ENCODE data around the gene TMSB15B. TPM values are rescaled to one million over a fixed set of nuclear protein-coding genes. Genes with fewer than 3 reads are reported as not detected.
A peak's percentile ranks its signal among the peaks of the same experiment; 100 is the strongest.
"Not testable (repeated sequence)": the region's sequence is repeated elsewhere in the genome, so short reads cannot be mapped to it uniquely, and the experiment has no call there.

TMSB15B gene
- 9.2 and 16.2 TPM in 2 replicates for total RNA-seq

- DNase-seq (ENCODE audit: low read depth); H3K36me3 ChIP-seq (ENCODE audit: control insufficient read depth, insufficient read depth, low read length); H3K4me3 ChIP-seq (ENCODE audit: low read depth, low read length); H3K27me3 ChIP-seq (ENCODE audit: control insufficient read depth, insufficient read depth, low read length): not testable (repeated sequence)
These were observed at the start of gene TMSB15B for GRCh38 chrX:103962411-103963278. Gene TMSB15B (plus strand): TSS chrX:103962627.

DNA sequence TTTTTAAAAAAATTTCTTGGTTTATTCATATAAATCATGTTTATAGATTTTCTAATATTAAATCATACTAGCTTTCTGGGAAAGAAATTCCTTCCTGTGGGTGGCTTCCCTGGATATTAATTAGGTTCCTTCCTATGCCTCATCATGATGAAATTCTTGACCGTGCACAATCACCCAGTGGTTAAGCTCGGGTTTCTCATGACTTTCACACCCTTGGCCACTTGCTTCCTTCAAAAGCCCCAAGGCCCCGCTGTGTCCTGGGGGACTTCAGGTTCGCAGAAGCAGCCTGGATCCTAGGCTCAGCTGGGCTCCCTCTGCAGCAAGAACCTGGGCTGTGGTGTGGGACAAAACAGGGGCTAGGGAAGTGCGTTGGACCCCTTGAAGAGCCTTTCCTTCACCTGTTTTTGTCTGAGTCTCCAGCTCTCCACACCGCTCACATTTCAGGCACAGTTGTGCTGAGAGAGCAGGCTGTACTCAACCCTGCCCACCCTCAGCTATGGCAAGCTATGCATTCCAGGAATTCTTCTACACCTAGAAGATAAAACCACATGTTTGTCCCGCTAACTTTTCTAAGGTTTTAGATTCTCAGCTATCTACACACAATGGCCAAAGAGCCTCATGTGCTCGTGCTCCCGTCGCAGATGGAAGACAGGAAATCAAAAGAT is 48.9 kb upstream of the TMSB15B start:
- DNase-seq (ENCODE audit: low read depth), result no peak
- H3K27me3 ChIP-seq (ENCODE audit: control insufficient read depth, insufficient read depth, low read length), result no peaks in the 10 kb centered on the region
- no peak for TF ChIP-seq CTCF (IDR thresholded peaks at IDR 0.05; ENCODE audit: insufficient read depth, low read length, poor library complexity, severe bottlenecking)
- no peak overlapping the region for H3K4me3 ChIP-seq (ENCODE audit: low read depth, low read length)
- H3K36me3 ChIP-seq (ENCODE audit: control insufficient read depth, insufficient read depth, low read length), result no peaks in the 10 kb centered on the region

GRCh38 chrX:103918050-103918449 is 44.4 kb upstream of the TMSB15B start:
- H3K27me3 ChIP-seq (ENCODE audit: control insufficient read depth, insufficient read depth, low read length), result no peaks in the 10 kb centered on the region
- TF ChIP-seq CTCF (IDR thresholded peaks at IDR 0.05; ENCODE audit: insufficient read depth, low read length, poor library complexity, severe bottlenecking), result peak; percentile 70
- DNase-seq (ENCODE audit: low read depth), result no peak
- peak overlapping the region; percentile 39 for H3K4me3 ChIP-seq (ENCODE audit: low read depth, low read length)
- no peaks in the 10 kb centered on the region for H3K36me3 ChIP-seq (ENCODE audit: control insufficient read depth, insufficient read depth, low read length)

DNA sequence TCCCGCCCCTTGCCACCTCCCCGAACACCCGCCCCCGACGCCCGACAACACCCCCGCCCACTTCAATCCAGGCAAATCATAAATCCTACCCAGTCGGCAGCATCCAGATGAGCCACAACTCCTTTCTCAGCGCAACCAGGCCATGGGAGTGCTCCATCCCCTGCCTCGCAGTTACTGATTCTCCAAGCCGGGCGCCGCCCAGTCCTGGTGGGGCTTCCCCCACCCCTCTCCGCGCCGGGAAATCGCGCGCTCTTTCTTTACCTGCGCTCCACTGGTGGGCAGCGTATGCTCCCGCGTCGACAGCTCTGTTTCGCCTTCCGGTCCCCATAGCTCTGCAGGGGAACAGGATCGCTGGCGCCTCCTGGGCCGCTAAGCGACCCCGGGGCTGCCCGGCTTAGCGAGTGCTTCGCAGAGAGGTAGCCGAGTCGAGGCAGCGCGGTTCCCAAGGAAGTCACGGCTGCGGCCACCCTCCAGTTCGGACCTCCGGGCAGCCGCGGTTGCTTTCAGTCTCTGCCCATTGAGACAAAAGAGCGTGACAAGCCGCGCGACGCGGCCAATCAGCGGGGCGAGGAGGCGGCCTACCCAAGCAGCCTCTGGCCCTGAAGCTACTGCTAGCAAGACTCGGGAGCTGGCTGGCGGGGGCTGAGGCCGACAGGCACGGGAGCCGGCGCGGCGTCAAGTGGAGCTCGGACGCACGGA is 43.7 kb upstream of the TMSB15B start:
- peak overlapping the region; percentile 39 for H3K4me3 ChIP-seq (ENCODE audit: low read depth, low read length)
- no peak for TF ChIP-seq CTCF (IDR thresholded peaks at IDR 0.05; ENCODE audit: insufficient read depth, low read length, poor library complexity, severe bottlenecking)
- H3K36me3 ChIP-seq (ENCODE audit: control insufficient read depth, insufficient read depth, low read length), result no peaks in the 10 kb centered on the region
- H3K27me3 ChIP-seq (ENCODE audit: control insufficient read depth, insufficient read depth, low read length), result no peaks in the 10 kb centered on the region
- no peak for DNase-seq (ENCODE audit: low read depth)

DNA sequence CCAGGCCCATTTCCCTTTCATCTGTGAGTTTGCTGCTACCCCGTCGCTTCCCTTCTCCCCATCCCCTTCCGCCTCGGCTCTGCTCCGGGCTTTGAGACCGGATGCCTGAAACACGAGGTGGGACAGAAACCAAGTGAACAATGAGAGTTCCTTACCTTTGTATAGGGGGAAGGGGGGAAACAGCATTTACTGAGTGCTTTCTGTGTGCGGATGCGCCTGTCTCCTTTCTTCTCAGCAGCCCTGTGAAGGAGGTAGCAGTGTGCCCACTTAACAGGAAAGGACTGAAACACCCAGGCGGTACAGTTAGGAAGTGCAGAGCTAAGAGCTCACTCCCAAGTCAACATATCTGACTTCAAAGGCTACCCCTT is 43.2 kb upstream of the TMSB15B start:
- no peak for TF ChIP-seq CTCF (IDR thresholded peaks at IDR 0.05; ENCODE audit: insufficient read depth, low read length, poor library complexity, severe bottlenecking)

GRCh38 chrX:103920515-103920914 is 41.9 kb upstream of the TMSB15B start:
- DNase-seq (ENCODE audit: low read depth); H3K36me3 ChIP-seq (ENCODE audit: control insufficient read depth, insufficient read depth, low read length); H3K4me3 ChIP-seq (ENCODE audit: low read depth, low read length); H3K27me3 ChIP-seq (ENCODE audit: control insufficient read depth, insufficient read depth, low read length): not testable (repeated sequence)

More for the DNA sequence above, 43.2 kb upstream of the TMSB15B start:
- no peak for DNase-seq (ENCODE audit: low read depth)
- Histone ChIP-seq H3K36me3 (ENCODE audit: control insufficient read depth, insufficient read depth, low read length) (no peaks in the 10 kb centered on the region), H3K4me3 (ENCODE audit: low read depth, low read length) (peak overlapping the region; percentile 39), H3K27me3 (ENCODE audit: control insufficient read depth, insufficient read depth, low read length) (no peaks in the 10 kb centered on the region)
